Stomach (tissue), 9 donors: Measurements from ENCODE around the gene VAV2. TPM values are rescaled to one million over a fixed set of nuclear protein-coding genes. Genes with fewer than 3 reads are reported as not detected.

Experiments used
- DNase-seq, 2 donors: peaks; one replicate each; pipeline versions ENCODE4 v3.0.0 to v3.0.0-alpha.2; 2013 to 2019
- H3K27ac ChIP-seq, 5 donors: fragments of 200-600 bp in 4 of 5; sonication (generic) in 4 of 5; one replicate each; pipeline ENCODE4 v1.5.1; 2013 to 2019; ENCODE audit warnings: mild to moderate bottlenecking in 1 of 5, moderate library complexity in 1 of 5
- H3K27me3 ChIP-seq, 3 donors: fragments of 200-600 bp; sonication (generic); one replicate each; pipeline ENCODE4 v1.5.1; 2017 to 2019; ENCODE audit warnings: mixed run types in 1 of 3
- H3K36me3 ChIP-seq, 4 donors: fragments of 200-600 bp; sonication (generic); 1 replicate in 3 of 4; 2 replicates in 1 of 4; pipeline ENCODE4 v1.5.1; 2016 to 2019
- H3K4me1 ChIP-seq, 4 donors: fragments of 200-600 bp; sonication (generic); one replicate each; pipeline ENCODE4 v1.5.1; 2016 to 2019
- H3K4me3 ChIP-seq, 4 donors: fragments of 200-600 bp; sonication (generic) in 3 of 4; one replicate each; pipeline ENCODE4 v1.5.1; 2016 to 2019; ENCODE audit warnings: mild to moderate bottlenecking in 1 of 4
- H3K9me3 ChIP-seq, 4 donors: fragments of 200-600 bp; sonication (generic); one replicate each; pipeline ENCODE4 v1.5.1; 2016 to 2019
- CTCF ChIP-seq, 7 experiments: fragments of 450-650 bp in 4 of 7; fragments of 200-600 bp in 3 of 7; sonication (generic) in 3 of 7; IDR thresholded peaks; one replicate each; pipeline ENCODE4 v1.5.1; 2016 to 2019; ENCODE audit warnings: antibody characterized with exemption in 7 of 7, control low read depth in 2 of 7, mild to moderate bottlenecking in 1 of 7
- EP300 ChIP-seq: sonication (generic); formaldehyde crosslinking; IDR thresholded peaks from one replicate; pipeline ENCODE4 v1.6.1; 2017; ENCODE audit warnings: antibody characterized with exemption
- POLR2A ChIP-seq, 4 donors: fragments of 450-650 bp; IDR thresholded peaks; one replicate each; pipeline ENCODE4 v1.6.1; 2016; ENCODE audit warnings: antibody characterized with exemption in 4 of 4, control low read depth in 2 of 4, mild to moderate bottlenecking in 1 of 4, moderate library complexity in 1 of 4
- POLR2AphosphoS5 ChIP-seq, 3 donors: sonication (generic); formaldehyde crosslinking; IDR thresholded peaks; one replicate each; pipeline ENCODE4 v1.6.1; 2016; ENCODE audit warnings: antibody characterized with exemption in 3 of 3
- WGBS, 5 donors: extraction: QIAGEN DNeasy Blood & Tissue Kit in 3 of 5; methylation state at CpG; one replicate each; pipeline versions ENCODE4 v1.1.5 to v1.1.7; 2013 to 2018; 5-methylcytosine and 5-hydroxymethylcytosine counted together
- intact Hi-C: fragments of 100-400 bp; cut with DNase I; formaldehyde crosslinking; loops from one replicate; pipeline ENCODE4 v1.15.1; 2023; ENCODE audit warnings: low total_unique reads
- polyA plus RNA-seq, 3 donors: library from polyadenylated mRNA; stranded (reverse); fragments of 200-250 nt; gene quantifications; one replicate each; pipeline ENCODE4 v1.2.3, GENCODE V29; 2013
- total RNA-seq, 5 donors: library from RNA; depleted of rRNA; stranded (reverse); fragments of >200 nt; gene quantifications; one replicate each; pipeline versions ENCODE4 v1.1.0 to v1.2.3, GENCODE V29; 2014 to 2016
- donor health status: healthy with polysubstance abuse.
- donor health status: Bipolar disorder and iron deficiency.
- donor health status: healthy.

VAV2 gene
- total and polyA plus RNA-seq, 8 donors, result 4.1 to 14.2 (median 7.0) TPM

GRCh38 chr9:133737774-133738639, 254.1 kb downstream of the VAV2 start, which contains the start of gene SARDH:
Gene SARDH (minus strand): TSS chr9:133738352. CDS start chr9:133734173, 4,179 bp downstream.
- Histone ChIP-seq H3K4me3 (peak within 1 kb of the TSS; percentile 43 to 50 (median 46)), H3K27ac (peak within 1 kb of the TSS; percentile 8 to 24 (median 14)), H3K9me3 (no peaks in the 10 kb centered on the region), H3K4me1 (peaks cover 15 to 22% (median 20%) of the 10 kb centered on the region in 4 donors), H3K36me3 (no peaks in the 10 kb centered on the region), H3K27me3 (peaks cover 0 to 4% (median 0%) of the 10 kb centered on the region in 3 donors)
- TF ChIP-seq EP300, result no peak
- no peak for TF ChIP-seq POLR2A (IDR thresholded peaks at IDR 0.05)
- TF ChIP-seq CTCF (IDR thresholded peaks at IDR 0.05), result no peak
- DNase-seq, result peak; percentile 47 to 84
- whole genome bisulfite sequencing, 5 donors, result 6 to 22% (median 15%) methylated on average over 16 to 25 of the region's 25 CpGs
- intact Hi-C loops, result no loop called here

- no peaks in the 10 kb centered on the region for H3K36me3 ChIP-seq
- H3K4me3 ChIP-seq, result peak overlapping the region in 3 of 4 donors; percentile 43 to 50 (median 49)
- H3K27ac ChIP-seq, result peak overlapping the region in 1 of 5 donors; percentile 15
- peak; percentile 25 to 46 for DNase-seq
- WGBS, 5 donors, result 34 to 62% (median 60%) methylated on average over 11 to 15 of the region's 15 CpGs
- TF ChIP-seq POLR2A (IDR thresholded peaks at IDR 0.05), result no peak
- TF ChIP-seq POLR2AphosphoS5 (IDR thresholded peaks at IDR 0.05), result no peak
- TF ChIP-seq CTCF (IDR thresholded peaks at IDR 0.05), result no peak
- TF ChIP-seq EP300, result no peak
- peaks cover 15 to 22% (median 20%) of the 10 kb centered on the region in 4 donors for H3K4me1 ChIP-seq
- intact Hi-C loops, result no loop called here
- peaks cover 0 to 4% (median 0%) of the 10 kb centered on the region in 3 donors for H3K27me3 ChIP-seq
- H3K9me3 ChIP-seq, result no peaks in the 10 kb centered on the region
Observed at GRCh38 chr9:133737071-133737773, 254.9 kb downstream of the VAV2 start.

- no peaks in the 10 kb centered on the region for H3K36me3 ChIP-seq
- no peaks in the 10 kb centered on the region for H3K9me3 ChIP-seq
- TF ChIP-seq EP300 (no peak), POLR2AphosphoS5 (IDR thresholded peaks at IDR 0.05) (no peak), CTCF (IDR thresholded peaks at IDR 0.05) (no peak), POLR2A (IDR thresholded peaks at IDR 0.05) (no peak)
- H3K27me3 ChIP-seq, result peaks cover 0 to 4% (median 0%) of the 10 kb centered on the region in 3 donors
- no peak overlapping the region for H3K27ac ChIP-seq
- intact Hi-C loops, result no loop called here
- no peak overlapping the region for H3K4me3 ChIP-seq
- WGBS, 5 donors, result 73 to 88% (median 78%) methylated on average over 7 to 8 of the region's 8 CpGs
- DNase-seq, result peak in 1 of 2 donors; percentile 8
- H3K4me1 ChIP-seq, result peaks cover 15 to 22% (median 20%) of the 10 kb centered on the region in 4 donors
Observed at GRCh38 chr9:133735931-133736330, 256.2 kb downstream of the VAV2 start.

- 60 to 72% (median 64%) methylated on average over 10 of the region's 10 CpGs for WGBS, 5 donors
- TF ChIP-seq CTCF (IDR thresholded peaks at IDR 0.05) (no peak), POLR2A (IDR thresholded peaks at IDR 0.05) (no peak), EP300 (no peak), POLR2AphosphoS5 (IDR thresholded peaks at IDR 0.05) (no peak)
- peaks cover 15 to 22% (median 20%) of the 10 kb centered on the region in 4 donors for H3K4me1 ChIP-seq
- no peaks in the 10 kb centered on the region for H3K9me3 ChIP-seq
- H3K36me3 ChIP-seq, result no peaks in the 10 kb centered on the region
- no peak overlapping the region for H3K27ac ChIP-seq
- no peak overlapping the region for H3K4me3 ChIP-seq
- peak in 1 of 2 donors; percentile 8 for DNase-seq
- intact Hi-C loops, result no loop called here
- peaks cover 0 to 4% (median 0%) of the 10 kb centered on the region in 3 donors for H3K27me3 ChIP-seq
Observed at GRCh38 chr9:133735415-133735775, 256.7 kb downstream of the VAV2 start.
